ENCODE measurements around the gene MBLAC2. TPM values are rescaled to one million over a fixed set of nuclear protein-coding genes. Genes with fewer than 3 reads are reported as not detected.

Gene MBLAC2
- polyA plus RNA-seq, 1 donor (not counting 4 experiments of a cell fraction or from before 2014, with no cell fraction given), result 4.6 TPM

GRCh38 chr5:90495146-90495545 is 20.6 kb upstream of the MBLAC2 start:
- Histone ChIP-seq H3K4me2 (ENCODE audit: control insufficient read depth, extremely low read depth, insufficient read depth, low read depth, low read length) (no peak overlapping the region), H3K9ac (ENCODE audit: control insufficient read depth, extremely low read depth, insufficient read depth, low read length) (no peak overlapping the region), H3K27ac (ENCODE audit: control insufficient read depth, insufficient read depth, low read length) (no peak overlapping the region), H3K9me1 (ENCODE audit: control insufficient read depth, extremely low read depth, insufficient read depth, low read length) (no peaks in the 10 kb centered on the region), H3K9me3 (ENCODE audit: control insufficient read depth, low read depth, low read length) (no peaks in the 10 kb centered on the region), H3K27me3 (ENCODE audit: control insufficient read depth, extremely low read depth, insufficient read depth, low read length) (no peaks in the 10 kb centered on the region), H3K79me2 (ENCODE audit: control insufficient read depth, insufficient read depth, low read length) (no peaks in the 10 kb centered on the region), H3K36me3 (ENCODE audit: control insufficient read depth in 2 of 2, extremely low read depth in 1 of 2, insufficient read depth in 2 of 2, low read length in 2 of 2) (peaks cover 1 to 3% of the 10 kb centered on the region in 2 experiments), H3K4me3 (ENCODE audit: control insufficient read depth in 2 of 3, extremely low read depth in 1 of 3, insufficient read depth in 2 of 3, low read depth in 1 of 3, low read length in 3 of 3) (no peak overlapping the region), H2AFZ (ENCODE audit: control insufficient read depth, low read length) (no peak overlapping the region), H3K4me1 (ENCODE audit: control insufficient read depth, extremely low read depth, insufficient read depth, low read length) (no peaks in the 10 kb centered on the region), H4K20me1 (ENCODE audit: control insufficient read depth, extremely low read depth, insufficient read depth, low read length) (no peaks in the 10 kb centered on the region)
- no peak for TF ChIP-seq CTCF (optimal IDR thresholded peaks at IDR 0.05 in 1 of 3, IDR thresholded peaks at IDR 0.05 in 1 of 3, conservative IDR thresholded peaks at IDR 0.05 in 1 of 3; ENCODE audit: extremely low read depth in 1 of 3, insufficient read depth in 2 of 3, low read length in 3 of 3)
- no peak for TF ChIP-seq EZH2 (IDR thresholded peaks at IDR 0.05; ENCODE audit: low read length)
- dilution Hi-C loops (cut with MboI; ENCODE audit: extremely low pct_ligation_motif_present, low sequenced_read_pairs), result no loop called here
- DNase-seq (ENCODE audit: low read depth, low spot score), result no peak
- FAIRE-seq, result no peak

- Histone ChIP-seq H3K4me1 (ENCODE audit: control insufficient read depth, extremely low read depth, insufficient read depth, low read length) (no peaks in the 10 kb centered on the region), H3K27ac (ENCODE audit: control insufficient read depth, insufficient read depth, low read length) (no peak overlapping the region), H3K9me1 (ENCODE audit: control insufficient read depth, extremely low read depth, insufficient read depth, low read length) (no peaks in the 10 kb centered on the region), H3K79me2 (ENCODE audit: control insufficient read depth, insufficient read depth, low read length) (no peaks in the 10 kb centered on the region), H4K20me1 (ENCODE audit: control insufficient read depth, extremely low read depth, insufficient read depth, low read length) (no peaks in the 10 kb centered on the region), H2AFZ (ENCODE audit: control insufficient read depth, low read length) (no peak overlapping the region), H3K9me3 (ENCODE audit: control insufficient read depth, low read depth, low read length) (no peaks in the 10 kb centered on the region), H3K27me3 (ENCODE audit: control insufficient read depth, extremely low read depth, insufficient read depth, low read length) (no peaks in the 10 kb centered on the region), H3K9ac (ENCODE audit: control insufficient read depth, extremely low read depth, insufficient read depth, low read length) (no peak overlapping the region), H3K36me3 (ENCODE audit: control insufficient read depth in 2 of 2, extremely low read depth in 1 of 2, insufficient read depth in 2 of 2, low read length in 2 of 2) (peaks cover 1 to 3% of the 10 kb centered on the region in 2 experiments), H3K4me2 (ENCODE audit: control insufficient read depth, extremely low read depth, insufficient read depth, low read depth, low read length) (no peak overlapping the region), H3K4me3 (ENCODE audit: control insufficient read depth in 2 of 3, extremely low read depth in 1 of 3, insufficient read depth in 2 of 3, low read depth in 1 of 3, low read length in 3 of 3) (no peak overlapping the region)
- DNase-seq (ENCODE audit: low read depth, low spot score) (no peak), FAIRE-seq (no peak)
- TF ChIP-seq CTCF (optimal IDR thresholded peaks at IDR 0.05 in 1 of 3, IDR thresholded peaks at IDR 0.05 in 1 of 3, conservative IDR thresholded peaks at IDR 0.05 in 1 of 3; ENCODE audit: extremely low read depth in 1 of 3, insufficient read depth in 2 of 3, low read length in 3 of 3) (no peak), EZH2 (IDR thresholded peaks at IDR 0.05; ENCODE audit: low read length) (no peak)
- dilution Hi-C loops (cut with MboI; ENCODE audit: extremely low pct_ligation_motif_present, low sequenced_read_pairs), result no loop called here
These were observed 19.5 kb upstream of the MBLAC2 start for GRCh38 chr5:90494043-90494442.
